NCI-H1930 (cell line): ENCODE results near the gene DNAJC4.

Experiments
- DNase-seq, 2 experiments: peaks; one replicate each; lab custom pipeline; 2025; lab: John Stamatoyannopoulos, UW

DNAJC4 gene

GRCh38 chr11:64208796-64209562 lies 21.4 kb upstream of the DNAJC4 start:
- DNase-seq = no peak

- DNase-seq = no peak
Observed at GRCh38 chr11:64209563-64209843, 20.8 kb upstream of the DNAJC4 start.

- no peak for DNase-seq
Observed at GRCh38 chr11:64210301-64211020, 19.9 kb upstream of the DNAJC4 start.

- no peak for DNase-seq
Observed at GRCh38 chr11:64211181-64211872, 19.0 kb upstream of the DNAJC4 start.

- DNase-seq = no peak
Observed at GRCh38 chr11:64216879-64217278, 13.5 kb upstream of the DNAJC4 start.

- DNase-seq = no peak
Observed at GRCh38 chr11:64218628-64219353, 11.6 kb upstream of the DNAJC4 start.

- DNase-seq = no peak
Observed at GRCh38 chr11:64219354-64219684, 11.0 kb upstream of the DNAJC4 start.

GRCh38 chr11:64219755-64220154 lies 10.6 kb upstream of the DNAJC4 start:
- no peak for DNase-seq

GRCh38 chr11:64220271-64220670 lies 10.1 kb upstream of the DNAJC4 start:
- no peak for DNase-seq

GRCh38 chr11:64220798-64221197 lies 9.6 kb upstream of the DNAJC4 start:
- no peak for DNase-seq

GRCh38 chr11:64222651-64223000 lies 7.7 kb upstream of the DNAJC4 start:
- DNase-seq = no peak

- no peak for DNase-seq
Observed at GRCh38 chr11:64223001-64223651, 7.2 kb upstream of the DNAJC4 start.

- no peak for DNase-seq
Observed at GRCh38 chr11:64224151-64224890, 6.0 kb upstream of the DNAJC4 start.

- DNase-seq = no peak
Observed at GRCh38 chr11:64224891-64225607, 5.3 kb upstream of the DNAJC4 start.

- peak; percentile 68 to 84 for DNase-seq
Observed at GRCh38 chr11:64225608-64226506, 4.5 kb upstream of the DNAJC4 start, which contains the start of the genes NUDT22 and TRPT1. NUDT22 (plus strand) TSS chr11:64226274; CDS start chr11:64226653, 379 bp downstream. TRPT1 (minus strand) TSS chr11:64226186; CDS start chr11:64225860, 326 bp downstream.

- DNase-seq = no peak
Observed at GRCh38 chr11:64226507-64227051, 3.8 kb upstream of the DNAJC4 start.

GRCh38 chr11:64227405-64227956 lies 2.9 kb upstream of the DNAJC4 start:
- DNase-seq = no peak

- DNase-seq = no peak
Observed at GRCh38 chr11:64229090-64229743, 1.1 kb upstream of the DNAJC4 start.
